HG03103 (cell line): ENCODE results near the gene WIPI1.

Source experiments
- ATAC-seq: cut with Tn5 transposase; IDR thresholded peaks from one replicate; pipeline ENCODE4 v1.9.1; 2021; ENCODE audit warnings: low read depth; ENCODE audit not compliant: unreplicated experiment

WIPI1 gene

GRCh38 chr17:68461122-68461539 is 3.8 kb upstream of the WIPI1 start:
- ATAC-seq = no peak

GRCh38 chr17:68460715-68461114 is 3.4 kb upstream of the WIPI1 start:
- ATAC-seq = no peak

GRCh38 chr17:68460146-68460545 is 2.9 kb upstream of the WIPI1 start:
- no peak for ATAC-seq

GRCh38 chr17:68459037-68459639 is 1.8 kb upstream of the WIPI1 start:
- ATAC-seq = no peak

- ATAC-seq = no peak
Measured at GRCh38 chr17:68458260-68459036, 1.2 kb upstream of the WIPI1 start.

DNA sequence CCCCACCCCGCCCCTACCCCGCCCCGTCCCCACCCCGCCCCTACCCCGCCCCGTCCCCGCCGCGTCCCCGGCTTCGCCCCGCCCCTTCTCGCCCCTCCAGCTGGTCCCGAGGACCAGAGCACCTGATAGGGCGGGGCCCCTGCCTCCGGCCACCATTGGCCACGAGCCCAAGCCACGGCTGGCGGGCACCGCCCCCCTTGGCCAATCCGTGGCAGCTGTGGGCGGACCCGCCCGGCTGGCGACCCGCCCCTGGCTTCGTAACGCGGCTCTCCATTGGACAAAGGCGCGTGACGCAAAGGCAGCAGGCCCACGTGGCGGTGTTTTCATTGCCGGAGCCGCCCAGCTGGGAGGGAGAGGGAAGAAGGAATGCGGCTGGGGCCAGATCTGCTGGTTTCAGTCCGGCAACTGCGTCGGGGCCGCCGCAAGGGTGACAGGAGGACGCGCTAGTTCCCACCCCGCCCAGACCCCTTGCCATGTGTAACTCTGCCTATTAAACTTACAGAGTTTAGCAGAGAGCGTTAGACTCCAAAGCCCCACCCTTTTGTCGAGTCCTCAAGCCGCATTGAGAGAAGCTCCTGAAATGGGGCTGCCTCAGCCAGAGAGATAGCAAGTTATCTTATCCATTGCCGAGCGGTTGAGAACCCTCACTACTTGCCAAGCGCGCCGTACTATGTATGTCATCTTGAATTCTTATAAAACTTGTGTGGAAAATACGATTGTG is 403 bp upstream of the WIPI1 start:
- ATAC-seq = peak; percentile 70

- ATAC-seq = no peak
Measured at GRCh38 chr17:68456339-68457167, 743 bp downstream of the WIPI1 start.

- ATAC-seq = no peak
Measured at GRCh38 chr17:68455901-68456338, 1.4 kb downstream of the WIPI1 start.

GRCh38 chr17:68453991-68454665 is 3.2 kb downstream of the WIPI1 start:
- ATAC-seq = no peak

- no peak for ATAC-seq
Measured at GRCh38 chr17:68452724-68453290, 4.5 kb downstream of the WIPI1 start.

DNA sequence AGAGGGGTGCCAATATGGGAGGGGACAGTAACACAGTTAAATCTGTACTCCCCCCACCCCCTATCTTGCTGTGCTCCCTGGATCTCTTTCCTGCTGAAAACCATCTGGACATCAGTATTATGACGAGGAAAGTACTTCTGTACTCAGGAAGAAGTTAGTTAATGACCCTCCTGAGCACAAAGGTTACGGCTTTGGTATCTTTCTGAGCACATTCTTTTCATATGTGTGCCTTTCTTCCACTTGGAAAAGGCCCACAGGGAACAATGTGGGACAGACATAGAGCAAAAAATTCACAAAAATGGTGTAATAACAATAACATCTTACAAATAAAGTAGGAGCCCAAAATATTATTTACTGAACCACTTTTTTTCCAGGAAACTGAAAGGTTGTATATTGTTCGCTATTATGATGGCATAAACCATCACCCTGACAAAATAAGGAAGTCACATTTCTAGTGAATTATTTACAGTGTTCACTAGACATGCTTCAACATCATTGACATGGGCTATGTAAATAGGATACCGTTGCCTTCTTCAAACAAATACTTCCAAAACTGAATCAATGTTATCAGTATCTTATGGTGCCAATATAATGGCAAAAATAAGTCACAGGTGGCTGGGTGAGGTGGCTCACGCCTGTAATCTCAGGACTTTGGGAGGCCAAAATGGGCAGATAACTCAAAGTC is 5.5 kb downstream of the WIPI1 start:
- no peak for ATAC-seq

DNA sequence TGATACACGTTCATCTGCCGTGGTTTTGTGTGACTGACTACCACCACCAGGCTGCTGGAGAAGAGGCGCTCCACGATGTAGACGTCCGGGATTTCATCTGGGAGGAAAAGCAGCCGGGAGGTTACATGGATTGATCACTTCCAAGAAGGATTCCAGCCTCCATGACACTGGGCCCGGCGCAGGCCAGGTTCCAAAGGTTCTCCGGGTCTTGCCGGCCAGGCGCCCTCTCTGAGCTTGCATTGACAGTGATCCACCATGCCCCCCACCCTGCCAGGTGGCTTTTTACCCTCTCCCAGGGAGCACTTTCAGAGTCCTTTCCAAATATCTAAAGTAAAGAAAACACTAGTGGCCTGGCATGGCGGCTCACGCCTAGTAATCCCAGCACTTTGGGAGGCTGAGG is 6.5 kb downstream of the WIPI1 start:
- ATAC-seq = no peak

DNA sequence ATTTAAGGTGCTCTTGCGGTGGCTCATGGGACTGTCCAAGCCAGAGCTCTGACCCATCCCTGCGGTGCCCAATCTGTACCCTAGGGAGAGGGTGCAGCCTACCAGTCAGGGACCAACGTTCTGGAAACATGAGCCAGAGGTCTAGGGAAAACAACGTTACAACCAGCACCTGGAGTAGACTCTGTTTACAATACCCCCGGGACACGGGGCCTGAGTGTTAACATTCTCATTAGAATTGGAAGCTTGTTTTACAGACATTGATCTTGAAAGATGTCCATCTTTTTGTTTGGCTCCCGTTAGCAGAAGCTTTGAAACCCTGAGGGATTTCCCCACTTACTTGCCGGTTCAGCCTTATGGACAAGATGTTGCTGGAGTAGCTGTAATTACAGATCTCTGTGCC is 6.9 kb downstream of the WIPI1 start:
- no peak for ATAC-seq

- ATAC-seq = no peak
Measured at GRCh38 chr17:68449021-68449739, 8.1 kb downstream of the WIPI1 start.

DNA sequence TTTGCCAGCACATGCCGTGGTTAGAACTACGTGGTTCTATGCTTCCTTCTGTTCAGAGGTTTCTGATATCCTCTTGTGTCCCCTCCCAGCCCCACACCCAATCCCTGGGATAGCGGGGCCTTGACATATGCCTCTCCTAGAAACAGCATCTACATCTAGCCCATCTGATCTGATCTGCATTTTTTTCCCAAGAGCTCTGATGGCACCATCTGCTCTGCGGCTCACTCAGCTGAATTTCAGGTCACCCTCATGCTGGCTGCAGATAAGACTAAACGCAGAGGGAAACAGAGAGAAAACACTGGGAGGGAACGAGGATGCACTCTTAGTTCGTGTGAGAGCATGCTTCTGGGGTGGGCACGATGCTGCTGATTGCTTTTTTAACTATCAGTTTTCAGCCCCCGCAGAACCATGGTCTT is 10.7 kb downstream of the WIPI1 start:
- no peak for ATAC-seq

GRCh38 chr17:68445671-68446070 is 11.6 kb downstream of the WIPI1 start:
- ATAC-seq = no peak

GRCh38 chr17:68443972-68444464 is 13.3 kb downstream of the WIPI1 start:
- ATAC-seq = no peak

- ATAC-seq = no peak
Measured at GRCh38 chr17:68441070-68441770, 16.1 kb downstream of the WIPI1 start.
